Parathyroid adenoma (tissue), 2 donors: ENCODE results near the gene BDKRB2.

ENCODE experiments used
- H2AFZ ChIP-seq: fragments of 300-600 bp; sonication (generic); one replicate; pipeline ENCODE4 v1.7.0; 2017; ENCODE audit warnings: antibody characterized with exemption, mild to moderate bottlenecking
- H3K27ac ChIP-seq: fragments of 300-600 bp; sonication (generic); one replicate; pipeline ENCODE4 v1.7.0; 2017
- H3K27me3 ChIP-seq: fragments of 300-600 bp; sonication (generic); one replicate; pipeline ENCODE4 v1.7.0; 2017; ENCODE audit warnings: low read length; ENCODE audit not compliant: control insufficient read depth, insufficient read depth
- H3K36me3 ChIP-seq: fragments of 300-600 bp; sonication (generic); one replicate; pipeline ENCODE4 v1.7.0; 2017; ENCODE audit warnings: low read length; ENCODE audit not compliant: control insufficient read depth, insufficient read depth
- H3K4me1 ChIP-seq: fragments of 300-600 bp; sonication (generic); one replicate; pipeline ENCODE4 v1.7.0; 2017; ENCODE audit warnings: control low read depth
- H3K4me2 ChIP-seq: fragments of 300-600 bp; sonication (generic); one replicate; pipeline ENCODE4 v1.7.0; 2017; ENCODE audit warnings: low read length
- H3K4me3 ChIP-seq: fragments of 300-600 bp; sonication (generic); one replicate; pipeline ENCODE4 v1.7.0; 2017; ENCODE audit warnings: low read depth, low read length
- H3K79me2 ChIP-seq: fragments of 300-600 bp; sonication (generic); one replicate; pipeline ENCODE4 v1.7.0; 2017; ENCODE audit warnings: control low read depth
- H3K9ac ChIP-seq: fragments of 300-600 bp; sonication (generic); one replicate; pipeline ENCODE4 v1.7.0; 2017; ENCODE audit warnings: mild to moderate bottlenecking
- H3K9me3 ChIP-seq: fragments of 300-600 bp; sonication (generic); one replicate; pipeline ENCODE4 v1.7.0; 2017; ENCODE audit warnings: low read length; ENCODE audit not compliant: control insufficient read depth
- CTCF ChIP-seq: fragments of 300-600 bp; sonication (generic); IDR thresholded peaks from one replicate; pipeline ENCODE4 v1.7.0; 2017; ENCODE audit warnings: antibody characterized with exemption, mild to moderate bottlenecking
- donor health status: primary hyperparathyroidism.

Gene BDKRB2

GRCh38 chr14:96261053-96261452 is 56.4 kb downstream of the BDKRB2 start:
- no peaks in the 10 kb centered on the region for H3K9me3 ChIP-seq
- H3K9ac ChIP-seq = no peak overlapping the region
- no peaks in the 10 kb centered on the region for H3K79me2 ChIP-seq
- no peaks in the 10 kb centered on the region for H3K4me1 ChIP-seq
- no peak for TF ChIP-seq CTCF
- no peak overlapping the region for H3K27ac ChIP-seq
- no peaks in the 10 kb centered on the region for H3K27me3 ChIP-seq
- no peak overlapping the region for H3K4me2 ChIP-seq
- no peak overlapping the region for H3K4me3 ChIP-seq
- H3K36me3 ChIP-seq = no peaks in the 10 kb centered on the region
- H2AFZ ChIP-seq = no peak overlapping the region

GRCh38 chr14:96261772-96262655 is 57.4 kb downstream of the BDKRB2 start:
- Histone ChIP-seq H3K9me3 (no peaks in the 10 kb centered on the region), H3K9ac (no peak overlapping the region), H3K4me1 (no peaks in the 10 kb centered on the region), H3K27ac (no peak overlapping the region), H3K79me2 (no peaks in the 10 kb centered on the region), H3K36me3 (no peaks in the 10 kb centered on the region), H3K4me2 (no peak overlapping the region), H2AFZ (no peak overlapping the region), H3K27me3 (no peaks in the 10 kb centered on the region), H3K4me3 (no peak overlapping the region)
- TF ChIP-seq CTCF = no peak

- H3K4me2 ChIP-seq = no peak overlapping the region
- no peak overlapping the region for H3K9ac ChIP-seq
- no peak overlapping the region for H3K27ac ChIP-seq
- no peak overlapping the region for H2AFZ ChIP-seq
- H3K27me3 ChIP-seq = no peaks in the 10 kb centered on the region
- H3K9me3 ChIP-seq = no peaks in the 10 kb centered on the region
- no peaks in the 10 kb centered on the region for H3K79me2 ChIP-seq
- TF ChIP-seq CTCF = no peak
- no peak overlapping the region for H3K4me3 ChIP-seq
- no peaks in the 10 kb centered on the region for H3K36me3 ChIP-seq
- no peaks in the 10 kb centered on the region for H3K4me1 ChIP-seq
These were observed 58.9 kb downstream of the BDKRB2 start for GRCh38 chr14:96263347-96264199.

- H3K4me2 ChIP-seq = no peak overlapping the region
- no peak for TF ChIP-seq CTCF
- H3K27ac ChIP-seq = no peak overlapping the region
- no peaks in the 10 kb centered on the region for H3K36me3 ChIP-seq
- H3K79me2 ChIP-seq = no peaks in the 10 kb centered on the region
- H3K27me3 ChIP-seq = no peaks in the 10 kb centered on the region
- H3K4me3 ChIP-seq = no peak overlapping the region
- no peaks in the 10 kb centered on the region for H3K4me1 ChIP-seq
- no peaks in the 10 kb centered on the region for H3K9me3 ChIP-seq
- no peak overlapping the region for H2AFZ ChIP-seq
- H3K9ac ChIP-seq = no peak overlapping the region
These were observed 59.5 kb downstream of the BDKRB2 start for GRCh38 chr14:96264200-96264553.
